Uterus (tissue), 4 donors: ENCODE measurements around the gene DCLK2. TPM values are rescaled to one million over a fixed set of nuclear protein-coding genes. Genes with fewer than 3 reads are reported as not detected.

Experiments
- DNase-seq, 2 donors: peaks; one replicate each; pipeline ENCODE4 v3.0.0-alpha.2; 2019 to 2020
- H3K27ac ChIP-seq, 2 donors: fragments of 200-600 bp; sonication (generic); 1 replicate in 1 of 2; 2 replicates in 1 of 2; pipeline ENCODE4 v1.5.1; 2016 to 2018
- H3K27me3 ChIP-seq, 2 donors: fragments of 200-600 bp; sonication (generic); one replicate each; pipeline ENCODE4 v1.5.1; 2018 to 2019; ENCODE audit warnings: control low read depth in 1 of 2
- H3K36me3 ChIP-seq, 2 donors: fragments of 200-600 bp; sonication (generic); one replicate each; pipeline ENCODE4 v1.5.1; 2019; ENCODE audit warnings: control low read depth in 1 of 2
- H3K4me1 ChIP-seq, 2 donors: fragments of 200-600 bp; sonication (generic); one replicate each; pipeline ENCODE4 v1.5.1; 2018 to 2019; ENCODE audit warnings: control low read depth in 1 of 2
- H3K4me3 ChIP-seq, 2 donors: fragments of 200-600 bp; sonication (generic); 1 replicate in 1 of 2; 2 replicates in 1 of 2; pipeline ENCODE4 v1.5.1; 2018 to 2019; ENCODE audit warnings: mild to moderate bottlenecking in 1 of 2
- H3K9me3 ChIP-seq, 2 donors: fragments of 200-600 bp; sonication (generic); one replicate each; pipeline ENCODE4 v1.5.1; 2019; ENCODE audit warnings: control low read depth in 1 of 2
- CTCF ChIP-seq, 4 experiments: fragments of 200-600 bp in 2 of 4; fragments of 450-650 bp in 2 of 4; sonication (generic) in 2 of 4; IDR thresholded peaks; one replicate each; pipeline ENCODE4 v1.5.1; 2016 to 2019; ENCODE audit warnings: antibody characterized with exemption in 4 of 4, mild to moderate bottlenecking in 2 of 4, moderate library complexity in 1 of 4
- POLR2A ChIP-seq, 2 donors: fragments of 450-650 bp; IDR thresholded peaks; one replicate each; pipeline ENCODE4 v1.6.1; 2016; ENCODE audit warnings: antibody characterized with exemption in 2 of 2, mild to moderate bottlenecking in 1 of 2, moderate library complexity in 1 of 2
- intact Hi-C: fragments of 100-400 bp; cut with DNase I; formaldehyde crosslinking; loops from one replicate; pipeline ENCODE4 v1.15.1; 2023; ENCODE audit warnings: low total_unique reads
- total RNA-seq, 4 donors: library from RNA; depleted of rRNA in 3 of 4; stranded (reverse); fragments of >200 nt in 3 of 4; gene quantifications; one replicate each; pipeline versions ENCODE4 v1.1.0 to v1.2.4, GENCODE V29; 2014 to 2023
- donor health status: DM: yes; HTN: yes; CAD: no.

DCLK2 gene
- total RNA-seq, 4 donors from 2014 or later, result 0.29 to 27.5 (median 10.1) TPM

- H3K4me1 ChIP-seq, result no peaks in the 10 kb centered on the region
- H3K4me3 ChIP-seq, result no peak overlapping the region
- TF ChIP-seq POLR2A (IDR thresholded peaks at IDR 0.05), result no peak
- no peak for TF ChIP-seq CTCF (IDR thresholded peaks at IDR 0.05)
- no peaks in the 10 kb centered on the region for H3K36me3 ChIP-seq
- intact Hi-C loops, result no loop called here
- no peaks in the 10 kb centered on the region for H3K9me3 ChIP-seq
- H3K27me3 ChIP-seq, result no peaks in the 10 kb centered on the region
- H3K27ac ChIP-seq, result no peak overlapping the region
- DNase-seq, result no peak
These were observed 72.4 kb downstream of the DCLK2 start for GRCh38 chr4:150150629-150151062.

GRCh38 chr4:150152766-150153165, 74.5 kb downstream of the DCLK2 start:
- no peak overlapping the region for H3K4me3 ChIP-seq
- no peak overlapping the region for H3K27ac ChIP-seq
- H3K9me3 ChIP-seq, result no peaks in the 10 kb centered on the region
- H3K27me3 ChIP-seq, result no peaks in the 10 kb centered on the region
- H3K36me3 ChIP-seq, result no peaks in the 10 kb centered on the region
- no peaks in the 10 kb centered on the region for H3K4me1 ChIP-seq
- no peak for DNase-seq
- TF ChIP-seq CTCF (IDR thresholded peaks at IDR 0.05) (no peak), POLR2A (IDR thresholded peaks at IDR 0.05) (no peak)
- intact Hi-C loops, result no loop called here

GRCh38 chr4:150155391-150155790, 77.1 kb downstream of the DCLK2 start:
- TF ChIP-seq CTCF (IDR thresholded peaks at IDR 0.05) (no peak), POLR2A (IDR thresholded peaks at IDR 0.05) (no peak)
- no peak for DNase-seq
- intact Hi-C loops, result no loop called here
- H3K4me3 ChIP-seq, result no peak overlapping the region
- H3K36me3 ChIP-seq, result no peaks in the 10 kb centered on the region
- no peaks in the 10 kb centered on the region for H3K4me1 ChIP-seq
- no peaks in the 10 kb centered on the region for H3K27me3 ChIP-seq
- no peaks in the 10 kb centered on the region for H3K9me3 ChIP-seq
- H3K27ac ChIP-seq, result no peak overlapping the region

- no peak overlapping the region for H3K4me3 ChIP-seq
- no peaks in the 10 kb centered on the region for H3K27me3 ChIP-seq
- H3K36me3 ChIP-seq, result no peaks in the 10 kb centered on the region
- no peaks in the 10 kb centered on the region for H3K4me1 ChIP-seq
- no peaks in the 10 kb centered on the region for H3K9me3 ChIP-seq
- no peak for TF ChIP-seq CTCF (IDR thresholded peaks at IDR 0.05)
- TF ChIP-seq POLR2A (IDR thresholded peaks at IDR 0.05), result no peak
- no peak for DNase-seq
- H3K27ac ChIP-seq, result no peak overlapping the region
- intact Hi-C loops, result no loop called here
These were observed 78.3 kb downstream of the DCLK2 start for GRCh38 chr4:150156543-150156942.

GRCh38 chr4:150158041-150158440, 79.8 kb downstream of the DCLK2 start:
- Histone ChIP-seq H3K27me3 (no peaks in the 10 kb centered on the region), H3K9me3 (no peaks in the 10 kb centered on the region), H3K27ac (no peak overlapping the region), H3K4me1 (no peaks in the 10 kb centered on the region), H3K36me3 (no peaks in the 10 kb centered on the region), H3K4me3 (no peak overlapping the region)
- no peak for TF ChIP-seq POLR2A (IDR thresholded peaks at IDR 0.05)
- no peak for TF ChIP-seq CTCF (IDR thresholded peaks at IDR 0.05)
- no peak for DNase-seq
- intact Hi-C loops, result no loop called here
